Epidermal melanocyte (primary cell): ENCODE results near the gene MAST4.
A peak's percentile ranks its signal among the peaks of the same experiment; 100 is the strongest.
"Not testable (repeated sequence)": the region's sequence is repeated elsewhere in the genome, so short reads cannot be mapped to it uniquely, and the experiment has no call there.

Source experiments
- DNase-seq: peaks from one replicate; pipeline ENCODE4 v3.0.0; 2011; ENCODE audit warnings: low spot score; ENCODE audit not compliant: insufficient read length

MAST4 gene

DNA sequence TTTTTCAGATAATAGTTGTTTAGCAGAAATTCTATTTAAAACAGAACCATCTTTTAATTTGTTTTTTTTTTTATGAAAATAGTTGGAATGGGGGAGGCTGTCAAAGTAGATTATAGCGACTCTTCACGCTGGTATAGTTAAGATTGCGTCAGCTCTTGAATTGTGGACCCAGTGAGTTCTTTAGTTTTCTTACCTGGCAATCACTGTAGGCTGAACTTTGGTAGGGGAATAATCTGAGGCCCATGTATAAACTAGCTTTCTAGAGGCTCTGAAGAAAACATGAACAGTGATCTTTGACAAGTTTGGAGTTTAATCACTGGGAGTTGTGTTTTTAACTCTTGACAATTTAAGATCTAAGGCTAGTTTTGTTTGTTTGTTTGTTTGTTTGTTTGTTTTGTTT is 519.6 kb downstream of the MAST4 start:
- DNase-seq: no peak

DNA sequence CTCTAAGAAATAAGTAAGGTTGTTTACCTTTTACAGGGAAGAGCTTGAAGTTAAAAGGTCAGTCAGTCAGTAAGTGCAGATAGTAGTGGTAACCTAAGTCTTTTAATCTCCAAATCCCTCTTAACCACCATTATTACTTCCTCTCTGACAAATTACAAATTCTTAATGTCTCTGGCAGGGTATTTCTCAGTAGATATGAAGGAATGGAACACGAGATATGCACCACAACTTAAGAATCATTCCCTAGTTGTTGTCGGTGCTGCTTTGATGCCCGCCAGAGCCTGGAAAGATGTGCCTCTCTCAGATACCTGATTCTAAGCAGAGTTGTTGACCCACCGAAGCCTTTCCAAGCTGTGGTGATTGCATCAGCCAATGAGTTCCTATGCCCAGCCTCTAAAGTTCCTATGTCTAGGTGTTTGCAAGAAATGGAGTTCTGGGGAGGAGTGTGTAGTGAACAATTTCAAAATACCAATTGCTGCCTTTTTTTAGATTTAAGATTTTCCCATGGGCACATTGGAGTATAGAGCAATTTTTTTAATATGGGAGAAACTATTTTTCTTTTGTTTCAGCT is 521.9 kb downstream of the MAST4 start:
- DNase-seq: no peak

DNA sequence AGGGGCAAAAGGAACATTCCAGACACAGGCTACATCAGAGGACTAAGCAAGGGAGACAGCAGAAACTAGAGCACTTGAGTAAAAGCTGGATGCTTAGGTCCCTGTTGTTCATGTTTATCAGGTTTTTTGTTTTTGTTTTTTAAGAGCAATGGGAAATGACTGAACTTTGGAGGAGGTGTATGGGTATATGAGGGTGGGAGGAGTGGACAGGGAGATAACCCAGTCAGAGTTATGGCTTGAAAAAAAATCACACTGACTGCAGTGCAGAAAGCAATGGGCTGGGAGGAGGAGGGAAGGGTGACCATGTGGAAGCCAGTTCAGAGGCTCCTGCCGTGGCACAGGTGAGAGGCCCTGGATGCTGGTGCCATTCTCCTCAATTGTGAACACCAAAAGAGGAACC is 522.8 kb downstream of the MAST4 start:
- DNase-seq: no peak

DNA sequence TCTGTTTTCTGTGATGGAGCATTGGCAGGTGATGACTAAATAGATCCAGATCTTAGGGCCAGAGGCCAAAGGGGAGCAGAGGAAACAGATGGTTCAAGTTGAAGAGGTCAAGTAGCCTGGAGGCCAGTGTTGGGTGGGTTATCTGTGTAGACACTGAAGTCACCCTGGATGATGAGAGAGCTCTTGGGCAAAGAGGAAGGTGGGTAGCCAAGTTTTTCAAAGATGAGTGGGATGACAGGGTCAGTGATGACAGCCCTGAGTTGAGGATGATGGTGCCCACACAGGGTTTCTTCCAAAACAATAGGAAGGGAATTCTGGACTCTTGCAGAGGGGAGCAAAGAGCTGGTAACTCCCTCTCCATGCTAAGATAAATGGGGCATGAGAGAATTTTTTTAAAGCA is 523.8 kb downstream of the MAST4 start:
- no peak for DNase-seq

DNA sequence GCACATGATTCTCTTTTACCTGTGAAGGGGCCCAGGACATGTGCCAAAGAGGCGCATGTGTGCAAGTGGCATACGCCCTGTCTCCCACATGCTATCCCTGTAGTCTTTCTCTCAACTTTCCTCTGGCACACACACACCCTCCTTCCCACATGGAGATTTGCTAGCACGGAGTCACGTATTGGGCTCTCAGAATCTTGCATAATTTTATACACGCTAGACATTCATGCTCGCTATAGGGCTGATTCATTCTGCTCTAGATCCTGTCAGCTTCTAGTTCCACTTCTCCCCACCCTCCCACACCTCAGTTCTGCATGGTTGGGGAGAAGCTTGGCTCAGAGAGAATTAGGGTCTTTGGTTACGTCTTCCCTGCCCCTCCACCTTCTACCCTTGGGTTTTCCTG is 527.6 kb downstream of the MAST4 start:
- no peak for DNase-seq

DNA sequence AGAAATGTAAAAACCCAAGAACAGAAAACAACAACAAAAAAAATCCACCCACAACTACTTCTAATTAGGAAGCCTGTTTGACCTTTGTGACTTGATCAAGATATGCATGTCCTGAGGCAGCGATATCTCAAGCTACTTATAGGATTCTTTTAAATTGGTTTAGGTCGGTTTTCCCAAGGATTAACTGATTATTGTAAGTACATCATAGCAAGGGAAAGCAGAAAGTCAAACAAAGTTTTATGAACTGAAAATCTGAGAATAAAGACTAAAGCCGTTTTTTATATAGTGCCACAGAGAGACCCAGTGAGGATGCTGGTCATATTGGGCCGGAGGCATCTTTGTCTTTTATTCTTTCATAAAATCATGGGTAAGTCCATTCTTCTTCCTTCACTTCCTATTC is 528.4 kb downstream of the MAST4 start:
- no peak for DNase-seq

DNA sequence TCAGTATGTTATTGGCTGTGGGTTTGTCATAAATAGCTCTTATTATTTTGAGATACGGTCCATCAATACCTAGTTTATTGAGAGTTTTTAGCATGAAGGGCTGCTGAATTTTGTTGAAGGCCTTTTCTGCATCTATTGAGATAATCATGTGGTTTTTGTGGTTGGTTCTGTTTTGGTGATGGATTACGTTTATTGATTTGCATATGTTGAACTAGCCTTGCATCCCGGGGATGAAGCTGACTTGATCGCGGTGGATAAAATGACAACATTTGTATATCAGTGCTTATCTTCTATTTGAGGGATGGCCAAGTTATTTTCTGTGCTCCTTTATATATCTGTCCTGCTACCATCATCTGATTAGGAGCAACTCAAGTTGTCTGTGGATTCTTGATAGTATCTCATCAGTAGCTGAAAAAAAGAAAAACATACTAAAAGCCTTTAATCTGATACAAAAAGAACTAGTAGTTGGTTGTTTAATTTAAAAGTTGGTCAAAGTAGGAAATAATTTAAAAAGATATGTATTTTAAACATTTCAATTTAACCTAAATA is 531.2 kb downstream of the MAST4 start:
- not testable (repeated sequence) for DNase-seq

DNA sequence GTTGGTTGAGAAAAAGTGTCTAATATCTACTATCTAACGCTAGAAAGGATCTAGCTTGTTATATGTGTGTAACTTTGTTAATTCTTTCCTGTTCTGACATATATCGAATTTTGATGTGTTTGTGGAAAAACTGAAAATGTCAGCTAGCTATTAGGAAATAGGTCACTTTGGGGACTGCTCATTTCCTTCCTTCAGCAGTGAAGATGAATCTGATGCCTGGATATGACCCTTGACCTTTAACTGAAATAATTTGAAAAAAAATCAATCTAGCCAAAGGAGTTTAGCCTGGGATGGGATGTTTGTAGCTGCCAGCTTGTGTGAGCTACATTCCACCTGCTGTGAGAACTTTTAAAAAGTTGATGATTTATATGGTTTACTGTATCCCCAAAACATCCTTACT is 533.6 kb downstream of the MAST4 start:
- DNase-seq: no peak

DNA sequence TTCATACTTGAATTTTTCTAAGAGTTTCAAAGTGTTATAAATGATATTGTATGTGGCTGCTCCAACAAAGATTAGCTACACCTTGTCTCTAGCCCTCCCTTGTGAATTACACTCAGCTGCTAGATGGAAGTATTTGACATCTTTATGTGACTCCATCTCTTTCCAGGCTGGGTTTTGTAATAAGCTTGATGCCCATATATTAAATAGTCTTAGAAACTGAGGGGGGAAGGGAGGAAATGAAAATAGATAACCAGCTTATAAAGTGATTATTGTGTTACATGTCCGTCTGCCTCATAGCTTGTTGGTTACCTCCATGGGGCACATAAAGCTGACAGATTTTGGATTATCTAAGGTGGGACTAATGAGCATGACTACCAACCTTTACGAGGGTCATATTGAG is 537.0 kb downstream of the MAST4 start:
- no peak for DNase-seq

DNA sequence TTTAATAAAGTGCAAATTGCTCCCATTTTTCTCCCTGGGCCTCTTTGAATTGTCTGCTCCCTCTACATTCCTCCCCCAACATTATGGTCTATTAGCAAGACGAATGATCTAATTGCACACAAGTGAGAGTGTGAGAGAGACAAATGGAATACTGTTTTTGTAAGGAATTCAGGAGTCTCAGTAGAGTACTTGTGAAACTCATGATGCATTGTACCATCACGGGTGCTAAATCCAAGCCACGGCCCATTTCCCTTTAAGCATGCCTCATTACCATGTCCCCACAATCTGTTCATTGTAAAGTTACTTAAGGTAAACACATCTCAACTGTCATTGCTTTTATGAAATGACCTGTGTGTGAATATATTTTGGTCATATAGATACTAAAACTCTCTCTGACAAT is 537.6 kb downstream of the MAST4 start:
- peak; percentile 46 for DNase-seq

DNA sequence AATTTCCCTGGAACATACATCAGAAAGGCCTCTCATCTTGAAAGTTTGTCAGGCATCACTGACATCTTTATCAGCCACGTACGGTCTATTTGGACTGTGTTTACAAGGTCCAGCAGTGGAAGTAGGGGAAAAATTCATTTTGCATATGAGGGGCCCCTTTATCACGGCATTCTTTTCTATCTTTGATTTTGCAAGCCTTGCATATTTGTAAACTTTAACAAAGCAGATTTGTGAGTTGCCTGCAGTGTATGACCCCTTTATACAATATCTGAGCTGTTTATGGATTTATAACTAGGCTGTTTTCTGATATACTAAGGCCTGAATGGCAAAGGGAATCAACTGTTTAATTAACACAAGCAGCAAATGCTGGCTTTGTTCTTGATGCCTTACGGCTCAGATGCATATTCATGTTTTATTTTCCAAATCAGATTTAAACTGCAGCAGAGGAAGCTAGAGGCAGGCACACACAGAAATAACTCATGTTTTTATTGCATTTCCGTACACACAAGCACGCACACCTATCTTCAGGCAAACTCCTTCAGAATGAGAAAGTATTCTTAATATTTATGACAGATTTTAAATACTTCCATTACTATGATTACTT is 539.3 kb downstream of the MAST4 start:
- no peak for DNase-seq

DNA sequence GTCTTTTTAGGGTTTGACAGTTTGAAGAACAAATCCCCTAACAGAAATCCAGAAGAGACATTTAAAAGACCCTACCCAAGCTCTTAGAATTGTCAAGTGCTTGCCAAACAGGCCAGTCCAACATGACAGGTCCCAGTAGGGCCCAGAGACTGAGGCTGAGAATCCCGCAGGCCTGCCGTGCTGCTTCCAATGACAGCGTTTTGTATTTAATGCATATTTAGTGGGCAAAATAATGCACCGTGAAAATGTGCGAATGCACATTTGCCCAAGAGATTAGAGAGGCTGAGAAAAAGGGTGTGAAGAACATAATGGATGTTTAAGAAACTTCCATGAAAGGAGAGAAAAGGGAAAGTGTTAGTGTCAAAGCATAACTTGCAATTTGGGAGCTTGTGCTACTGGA is 542.8 kb downstream of the MAST4 start:
- no peak for DNase-seq

DNA sequence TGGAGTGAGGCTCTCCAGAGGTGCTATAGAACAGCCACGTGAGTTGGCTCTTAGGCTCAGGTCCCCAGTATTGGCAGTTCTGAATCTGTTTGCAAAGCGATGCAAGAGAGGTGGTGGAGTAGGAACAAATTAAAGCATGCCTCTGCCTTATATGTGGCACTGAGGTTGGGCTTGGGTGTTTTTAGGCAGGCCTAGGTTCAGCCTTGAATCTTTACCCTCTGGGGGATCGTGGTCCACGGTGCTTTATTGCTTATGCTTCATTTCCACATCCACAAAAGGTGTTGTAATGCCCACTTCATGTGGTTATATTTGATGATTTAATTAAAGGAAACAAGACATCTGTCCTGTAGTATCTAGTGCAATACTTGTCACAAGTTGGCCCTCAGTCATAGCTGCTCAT is 544.2 kb downstream of the MAST4 start:
- DNase-seq: no peak

DNA sequence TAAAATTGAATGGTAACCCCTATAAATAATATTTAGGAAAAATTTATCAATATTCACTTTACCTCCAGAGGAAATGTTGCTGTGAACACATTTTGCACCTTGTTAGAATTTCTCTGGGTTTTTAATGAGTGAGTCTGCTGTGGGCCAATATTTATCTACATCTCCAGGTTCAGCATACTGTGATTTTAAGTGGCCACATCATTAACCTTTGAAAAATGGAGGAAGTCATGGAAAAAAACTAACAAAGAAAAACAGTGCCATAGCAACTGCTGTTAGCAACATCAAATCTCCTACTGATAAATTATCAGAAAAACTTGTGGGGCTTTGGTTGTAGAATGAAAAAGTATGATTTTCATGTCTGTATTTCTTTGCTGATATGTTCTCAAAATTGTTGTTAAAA is 545.5 kb downstream of the MAST4 start:
- no peak for DNase-seq

DNA sequence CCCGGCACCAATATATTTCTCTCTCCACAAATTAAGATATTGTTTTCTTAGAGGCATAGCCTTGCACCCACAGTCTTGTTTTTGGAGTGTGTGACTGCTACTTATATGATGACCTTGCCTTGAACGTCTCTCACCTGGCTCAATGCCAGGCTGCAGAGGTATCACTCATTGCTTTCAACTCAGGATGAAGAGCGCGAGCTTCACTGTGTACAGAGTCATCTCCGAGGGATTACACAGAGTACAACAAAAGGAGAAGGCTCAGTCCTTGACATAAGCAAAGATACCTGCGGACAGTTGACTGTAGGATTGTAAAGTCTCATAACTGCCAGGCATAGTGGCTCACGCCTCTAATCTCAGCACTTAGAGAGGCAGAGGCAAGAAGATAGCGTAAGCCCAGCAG is 546.6 kb downstream of the MAST4 start:
- DNase-seq: no peak

DNA sequence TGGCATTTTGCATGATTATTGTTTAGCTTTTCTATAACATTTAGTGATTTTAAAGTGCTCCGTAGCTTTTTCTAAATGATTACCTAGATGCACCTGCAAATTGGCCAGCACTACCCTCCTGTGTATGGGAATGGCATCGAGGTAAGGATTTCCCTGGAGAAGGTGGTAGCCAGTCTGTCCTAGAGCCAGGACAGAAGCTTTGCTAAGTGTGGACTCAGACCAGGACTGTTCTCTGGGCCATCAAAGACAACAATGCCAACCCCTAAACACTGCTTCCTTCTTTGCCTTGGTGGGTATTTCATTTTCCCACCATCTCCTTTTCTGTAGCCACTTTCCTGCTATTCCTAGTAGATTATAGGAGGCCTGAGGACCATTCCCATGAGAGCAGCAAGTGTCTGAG is 547.4 kb downstream of the MAST4 start:
- DNase-seq: no peak

DNA sequence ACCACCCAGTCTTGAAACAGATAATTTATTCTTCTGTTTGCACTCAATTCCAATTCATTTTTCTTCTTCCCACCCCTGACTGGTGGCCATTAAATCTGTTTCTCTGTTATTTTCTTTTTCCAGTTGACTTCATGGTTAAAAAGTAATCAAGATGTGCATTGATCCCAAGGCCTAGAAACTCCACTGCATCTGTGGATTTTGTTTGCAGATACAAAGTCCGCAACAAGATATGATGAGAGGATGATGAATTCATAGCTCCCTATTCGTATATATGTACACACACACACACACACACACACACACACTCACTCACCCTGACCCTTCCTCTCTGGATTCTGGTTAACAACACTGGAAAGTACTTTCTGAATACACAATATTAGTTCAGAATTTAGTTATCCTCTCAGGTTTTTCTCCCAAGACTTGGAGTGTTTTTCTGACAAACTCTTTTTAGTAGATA is 548.0 kb downstream of the MAST4 start:
- no peak for DNase-seq

DNA sequence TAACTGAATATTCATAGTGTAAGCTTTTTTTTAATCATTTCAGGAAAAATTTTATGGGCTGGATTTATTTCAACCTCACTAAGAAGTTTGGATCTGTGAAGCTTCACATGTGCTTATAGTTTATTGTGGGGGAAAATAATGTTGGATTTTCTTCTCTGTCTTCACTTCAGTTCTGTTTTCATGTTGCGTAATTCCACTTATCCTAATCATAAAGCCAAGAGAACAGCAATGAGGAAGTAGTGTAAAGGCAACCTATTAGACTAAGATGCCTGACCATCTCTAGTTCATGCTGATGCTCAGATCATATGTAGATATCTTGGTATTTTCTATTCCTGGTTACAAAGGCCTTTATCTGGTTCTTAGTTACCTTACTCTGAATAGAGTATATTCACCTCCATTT is 550.4 kb downstream of the MAST4 start:
- DNase-seq: no peak

DNA sequence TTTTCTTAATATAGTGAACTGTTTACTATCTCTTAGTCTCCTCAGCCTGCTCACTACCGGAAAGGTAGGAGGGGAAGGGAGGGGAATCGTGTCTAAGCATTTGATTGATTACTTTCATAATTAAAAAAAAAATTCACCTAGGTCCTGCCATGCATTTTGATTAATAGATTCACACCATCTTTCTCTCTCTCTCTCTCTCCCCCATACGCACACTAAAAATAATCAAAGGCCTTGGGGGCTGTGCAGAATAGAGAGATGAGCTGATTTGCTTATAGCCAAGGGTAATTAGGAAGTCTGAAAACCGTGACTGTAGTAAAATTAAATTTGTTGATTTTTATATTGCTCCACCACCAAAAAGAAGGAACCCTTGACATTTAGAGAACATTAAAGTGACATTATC is 550.8 kb downstream of the MAST4 start:
- no peak for DNase-seq

DNA sequence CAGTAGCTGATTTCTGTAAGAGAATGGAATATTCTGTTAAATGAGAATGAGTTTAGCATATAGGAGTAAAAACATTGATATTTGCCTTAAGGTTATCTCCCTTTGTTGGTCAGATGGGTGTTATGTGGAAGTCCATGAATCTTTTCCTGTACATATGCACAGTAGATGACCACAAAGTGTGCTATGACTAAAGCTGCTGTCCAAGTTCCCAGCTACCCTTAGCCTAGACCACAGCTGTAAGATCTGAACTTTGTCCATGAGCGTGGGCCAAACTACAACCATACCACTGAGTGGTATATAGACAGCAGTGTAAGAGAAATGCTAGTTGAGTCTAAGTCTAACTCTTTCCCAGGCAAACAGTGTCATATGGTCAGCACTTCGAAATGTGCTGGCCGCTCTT is 551.6 kb downstream of the MAST4 start:
- no peak for DNase-seq

DNA sequence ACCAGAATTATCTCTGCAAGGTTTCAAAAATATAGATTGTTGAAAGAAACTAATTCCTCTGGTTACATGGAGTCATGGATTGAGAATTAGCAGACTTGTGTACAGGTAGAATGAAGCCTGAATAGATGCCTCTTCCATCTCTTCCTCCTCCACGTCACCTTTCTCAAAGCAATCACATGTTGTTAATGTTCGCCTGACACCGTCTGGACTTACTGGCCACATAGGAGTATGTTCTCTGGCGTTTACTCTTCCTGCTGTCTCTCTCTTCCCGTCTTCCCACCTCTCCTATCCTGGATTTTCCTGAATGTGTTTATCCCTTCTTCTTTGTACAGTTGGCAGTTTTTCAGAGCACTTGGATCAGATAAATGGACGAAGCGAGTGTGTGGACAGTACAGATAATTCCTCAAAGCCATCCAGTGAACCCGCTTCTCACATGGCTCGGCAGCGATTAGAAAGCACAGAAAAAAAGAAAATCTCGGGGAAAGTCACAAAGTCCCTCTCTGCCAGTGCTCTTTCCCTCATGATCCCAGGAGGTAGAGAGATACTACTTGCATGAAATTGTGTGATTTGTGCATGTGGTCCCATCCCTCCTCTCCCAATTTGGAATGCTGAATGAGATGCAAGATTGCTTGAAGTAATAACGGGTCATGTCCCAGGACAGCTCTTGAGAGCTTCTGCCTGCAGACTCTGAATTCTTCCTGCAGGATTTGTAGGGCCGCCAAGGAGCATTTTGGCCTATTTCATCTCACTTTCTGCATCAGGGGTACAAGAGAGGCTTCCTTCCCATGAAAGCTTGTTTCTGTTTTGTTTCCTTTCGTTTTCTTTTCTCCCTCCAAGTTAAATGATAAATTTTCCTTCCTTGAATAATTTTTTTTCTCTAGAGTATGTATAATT is 553.1 kb downstream of the MAST4 start:
- DNase-seq: no peak

DNA sequence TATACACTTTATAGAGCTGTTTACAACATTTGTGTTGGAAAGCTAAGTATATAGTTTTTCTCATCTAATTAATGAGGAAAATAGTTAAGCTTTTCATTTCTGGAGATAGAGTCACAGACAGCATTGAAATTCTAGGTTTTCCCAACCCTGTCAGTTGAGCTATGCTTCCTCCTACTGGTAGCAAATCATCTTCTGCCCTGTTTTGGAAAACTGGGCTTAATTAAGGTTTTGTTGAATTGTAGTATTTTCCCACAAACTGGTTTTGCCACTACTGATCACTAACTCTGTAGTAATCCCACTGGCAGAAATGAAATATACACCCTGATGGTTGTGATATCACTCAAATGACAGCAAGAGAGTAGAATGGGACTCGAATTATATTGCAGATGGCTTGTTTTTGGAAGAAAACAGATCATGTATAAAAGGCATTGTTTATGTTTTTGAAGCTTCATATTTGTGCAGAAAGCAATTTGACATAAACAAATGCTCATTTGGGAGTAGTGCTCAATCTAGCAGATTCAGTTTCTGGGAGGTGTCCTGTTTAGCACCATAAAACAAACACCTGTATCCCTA is 553.8 kb downstream of the MAST4 start:
- no peak for DNase-seq
